Upper lobe of right lung (tissue), 1 donor: ENCODE measurements around the gene SOCS6. TPM values are rescaled to one million over a fixed set of nuclear protein-coding genes. Genes with fewer than 3 reads are reported as not detected.
A peak's percentile ranks its signal among the peaks of the same experiment; 100 is the strongest.
"Not testable (repeated sequence)": the region's sequence is repeated elsewhere in the genome, so short reads cannot be mapped to it uniquely, and the experiment has no call there.

ENCODE experiments used
- ATAC-seq: fragments of 200-7000 bp; cut with Tn5 transposase; one replicate; pipeline ENCODE4 v1.9.1; 2020; ENCODE audit warnings: mild to moderate bottlenecking, moderate library complexity
- DNase-seq: peaks from one replicate; pipeline ENCODE4 v3.0.0-alpha.2; 2020
- H3K27ac ChIP-seq: fragments of 200-600 bp; one replicate; pipeline ENCODE4 v1.8.0; 2022
- H3K27me3 ChIP-seq: fragments of 200-600 bp; one replicate; pipeline ENCODE4 v1.8.0; 2022; ENCODE audit warnings: mild to moderate bottlenecking
- H3K36me3 ChIP-seq: fragments of 200-600 bp; one replicate; pipeline ENCODE4 v1.8.0; 2022
- H3K4me1 ChIP-seq: fragments of 200-600 bp; one replicate; pipeline ENCODE4 v1.8.0; 2022
- H3K4me3 ChIP-seq: fragments of 200-600 bp; one replicate; pipeline ENCODE4 v1.8.0; 2022; ENCODE audit warnings: mild to moderate bottlenecking
- H3K9me3 ChIP-seq: fragments of 200-600 bp; one replicate; pipeline ENCODE4 v1.8.0; 2022
- CTCF ChIP-seq: fragments of 200-600 bp; IDR thresholded peaks from one replicate; pipeline ENCODE4 v1.8.0; 2022; ENCODE audit warnings: antibody characterized with exemption
- intact Hi-C: fragments of 100-400 bp; cut with DNase I; formaldehyde crosslinking; loops from one replicate; pipeline ENCODE4 v1.11.0; 2022
- total RNA-seq: library from RNA; stranded (reverse); fragmentation: NEBNext Ultra II Directional; extraction: Animal tissue kit (Norgen Biotek cat#: 25700); gene quantifications from one replicate; pipeline ENCODE4 v1.2.1, GENCODE V29; 2021
- donor health status: DM: no; HTN: yes; CAD: no; lungs with severe emphysema.

Gene SOCS6
- total RNA-seq, 1 donor from 2014 or later, result 20.9 TPM

- ATAC-seq, result no peak
- no peaks in the 10 kb centered on the region for H3K27me3 ChIP-seq
- intact Hi-C loops, result no loop called here
- H3K27ac ChIP-seq, result no peak overlapping the region
- H3K9me3 ChIP-seq, result no peaks in the 10 kb centered on the region
- no peaks in the 10 kb centered on the region for H3K36me3 ChIP-seq
- no peaks in the 10 kb centered on the region for H3K4me1 ChIP-seq
- no peak for DNase-seq
- no peak overlapping the region for H3K4me3 ChIP-seq
- TF ChIP-seq CTCF, result no peak
Observed at GRCh38 chr18:70355620-70356385, 67.0 kb downstream of the SOCS6 start.

- H3K36me3 ChIP-seq, H3K27me3 ChIP-seq, DNase-seq, ATAC-seq, H3K27ac ChIP-seq, intact Hi-C loops, H3K4me3 ChIP-seq, H3K4me1 ChIP-seq, H3K9me3 ChIP-seq: not testable (repeated sequence)
Observed at GRCh38 chr18:70358105-70358406, 69.2 kb downstream of the SOCS6 start.

DNA sequence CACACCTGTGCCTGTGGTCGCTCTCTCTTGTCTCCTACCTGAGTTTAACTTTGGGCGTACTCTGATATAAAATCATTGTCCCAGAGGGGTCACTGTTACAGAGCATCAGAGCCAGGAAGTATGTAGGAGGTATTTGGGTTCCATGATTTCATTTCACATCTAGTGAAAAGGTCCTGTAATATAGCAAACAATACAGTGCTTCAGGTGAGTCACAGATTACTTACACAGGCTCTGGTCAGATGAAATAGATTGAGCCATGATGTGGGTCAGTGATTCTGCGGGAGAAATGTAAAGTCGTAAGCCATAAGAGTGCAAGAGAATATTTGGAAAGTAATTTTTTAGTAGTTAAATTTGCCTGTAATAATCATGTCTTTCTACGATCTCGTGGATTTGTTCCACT lies 70.2 kb downstream of the SOCS6 start:
- no peak for ATAC-seq
- Histone ChIP-seq H3K4me1 (no peaks in the 10 kb centered on the region), H3K27ac (no peak overlapping the region), H3K4me3 (no peak overlapping the region), H3K27me3 (no peaks in the 10 kb centered on the region), H3K9me3 (no peaks in the 10 kb centered on the region), H3K36me3 (no peaks in the 10 kb centered on the region)
- intact Hi-C loops, result no loop called here
- no peak for TF ChIP-seq CTCF
- no peak for DNase-seq

- no peaks in the 10 kb centered on the region for H3K36me3 ChIP-seq
- intact Hi-C loops, result no loop called here
- no peaks in the 10 kb centered on the region for H3K4me1 ChIP-seq
- no peaks in the 10 kb centered on the region for H3K9me3 ChIP-seq
- no peak for DNase-seq
- no peak overlapping the region for H3K27ac ChIP-seq
- no peak for ATAC-seq
- H3K27me3 ChIP-seq, result no peaks in the 10 kb centered on the region
- no peak for TF ChIP-seq CTCF
- H3K4me3 ChIP-seq, result no peak overlapping the region
Observed at GRCh38 chr18:70362258-70362657, 73.4 kb downstream of the SOCS6 start.

DNA sequence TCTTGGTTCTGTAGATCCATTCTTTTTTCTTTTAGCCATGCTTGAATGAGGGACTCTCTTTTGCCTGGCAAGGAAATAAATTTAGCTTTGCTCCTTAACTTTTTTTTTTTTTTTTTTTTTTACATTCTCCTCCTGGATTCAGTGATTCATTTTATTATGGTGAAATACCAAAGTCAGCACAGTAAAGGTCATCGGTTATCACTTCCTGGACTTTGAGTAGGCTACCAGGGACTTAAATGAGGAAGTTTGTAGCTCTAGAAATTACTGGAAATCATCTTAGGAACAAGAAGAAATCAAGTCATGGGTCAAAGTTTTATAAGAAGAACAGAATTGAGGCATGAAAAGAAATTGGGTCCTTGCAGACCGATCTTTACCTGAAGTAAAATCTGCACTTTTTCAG lies 75.0 kb downstream of the SOCS6 start:
- Histone ChIP-seq H3K27me3 (no peaks in the 10 kb centered on the region), H3K36me3 (no peaks in the 10 kb centered on the region), H3K27ac (no peak overlapping the region), H3K4me1 (no peaks in the 10 kb centered on the region), H3K9me3 (no peaks in the 10 kb centered on the region), H3K4me3 (no peak overlapping the region)
- ATAC-seq (peak; percentile 74), DNase-seq (no peak)
- intact Hi-C loops, result no loop called here
- no peak for TF ChIP-seq CTCF

- DNase-seq (no peak), ATAC-seq (no peak)
Observed at GRCh38 chr18:70365361-70365760, 76.5 kb downstream of the SOCS6 start.

More at GRCh38 chr18:70365361-70365760, 76.5 kb downstream of the SOCS6 start:
- H3K27me3 ChIP-seq, result no peaks in the 10 kb centered on the region
- H3K9me3 ChIP-seq, result no peaks in the 10 kb centered on the region
- no peak overlapping the region for H3K27ac ChIP-seq
- TF ChIP-seq CTCF, result no peak
- intact Hi-C loops, result no loop called here
- no peaks in the 10 kb centered on the region for H3K4me1 ChIP-seq
- H3K36me3 ChIP-seq, result no peaks in the 10 kb centered on the region
- H3K4me3 ChIP-seq, result no peak overlapping the region
